GM12801 (cell line): ENCODE results near the gene LAMB3.

Source experiments
- TF ChIP-seq, protein P1 (sequence below): IDR thresholded peaks from one replicate; pipeline ENCODE4 v1.5.1; 2011; ENCODE audit warnings: control low read depth; ENCODE audit not compliant: insufficient read length; ENCODE audit errors: extremely low read depth

LAMB3 gene

DNA sequence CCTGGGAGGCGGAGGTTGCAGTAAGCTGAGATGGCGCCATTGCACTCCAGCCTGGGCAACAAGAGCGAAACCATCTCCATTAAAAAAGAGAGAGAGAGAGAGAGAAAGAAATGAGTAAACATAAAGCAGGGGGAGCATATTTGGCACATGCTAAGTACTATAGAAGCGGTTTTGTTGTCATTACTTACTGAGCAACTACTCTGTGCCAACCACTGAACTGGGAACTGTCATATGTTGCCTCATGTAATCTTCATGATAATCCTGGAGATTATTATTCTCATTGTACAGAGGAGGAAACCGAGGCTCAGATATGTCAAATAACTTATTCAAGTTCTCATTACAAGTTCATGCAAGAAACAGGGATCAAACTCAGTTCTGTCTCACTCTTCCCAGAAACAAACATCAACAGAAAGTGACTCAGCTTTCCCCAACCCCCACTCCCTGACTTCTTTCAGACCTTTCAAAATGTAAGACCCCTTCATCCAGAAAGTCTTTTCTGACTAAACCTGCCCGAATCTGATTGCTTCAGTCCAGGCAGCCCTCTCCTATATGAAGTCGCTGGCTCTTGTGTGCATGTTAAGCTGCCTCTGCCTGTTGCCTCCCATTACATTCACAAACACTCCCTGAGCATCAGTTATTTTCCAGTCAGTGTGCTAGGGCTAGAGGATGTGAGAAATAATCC is 23.5 kb downstream of the LAMB3 start:
- TF ChIP-seq, protein P1, sequence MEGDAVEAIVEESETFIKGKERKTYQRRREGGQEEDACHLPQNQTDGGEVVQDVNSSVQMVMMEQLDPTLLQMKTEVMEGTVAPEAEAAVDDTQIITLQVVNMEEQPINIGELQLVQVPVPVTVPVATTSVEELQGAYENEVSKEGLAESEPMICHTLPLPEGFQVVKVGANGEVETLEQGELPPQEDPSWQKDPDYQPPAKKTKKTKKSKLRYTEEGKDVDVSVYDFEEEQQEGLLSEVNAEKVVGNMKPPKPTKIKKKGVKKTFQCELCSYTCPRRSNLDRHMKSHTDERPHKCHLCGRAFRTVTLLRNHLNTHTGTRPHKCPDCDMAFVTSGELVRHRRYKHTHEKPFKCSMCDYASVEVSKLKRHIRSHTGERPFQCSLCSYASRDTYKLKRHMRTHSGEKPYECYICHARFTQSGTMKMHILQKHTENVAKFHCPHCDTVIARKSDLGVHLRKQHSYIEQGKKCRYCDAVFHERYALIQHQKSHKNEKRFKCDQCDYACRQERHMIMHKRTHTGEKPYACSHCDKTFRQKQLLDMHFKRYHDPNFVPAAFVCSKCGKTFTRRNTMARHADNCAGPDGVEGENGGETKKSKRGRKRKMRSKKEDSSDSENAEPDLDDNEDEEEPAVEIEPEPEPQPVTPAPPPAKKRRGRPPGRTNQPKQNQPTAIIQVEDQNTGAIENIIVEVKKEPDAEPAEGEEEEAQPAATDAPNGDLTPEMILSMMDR: no peak

DNA sequence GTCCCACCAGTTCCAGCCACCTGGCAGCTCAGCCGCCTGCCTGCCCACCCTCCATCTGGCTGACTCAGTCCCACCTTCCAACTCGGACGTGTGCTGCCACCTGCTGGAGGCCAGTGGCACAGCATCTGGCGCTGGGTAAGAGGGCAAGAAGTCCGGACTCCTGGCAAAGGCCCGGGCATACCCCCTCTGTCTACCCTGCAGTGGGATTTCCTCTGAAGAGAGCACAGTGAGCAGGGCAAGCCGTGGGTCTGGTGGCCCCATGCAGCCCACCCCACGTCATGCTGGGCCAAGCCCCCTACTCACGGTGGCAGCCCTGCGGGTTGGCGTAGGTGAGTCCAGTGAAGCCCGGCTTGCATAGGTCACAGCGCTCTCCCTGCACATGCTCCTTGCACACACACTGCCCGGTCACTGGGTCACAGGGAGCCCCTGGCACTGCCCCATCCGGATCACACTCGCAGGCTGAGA is 24.5 kb downstream of the LAMB3 start:
- TF ChIP-seq, protein P1: no peak

DNA sequence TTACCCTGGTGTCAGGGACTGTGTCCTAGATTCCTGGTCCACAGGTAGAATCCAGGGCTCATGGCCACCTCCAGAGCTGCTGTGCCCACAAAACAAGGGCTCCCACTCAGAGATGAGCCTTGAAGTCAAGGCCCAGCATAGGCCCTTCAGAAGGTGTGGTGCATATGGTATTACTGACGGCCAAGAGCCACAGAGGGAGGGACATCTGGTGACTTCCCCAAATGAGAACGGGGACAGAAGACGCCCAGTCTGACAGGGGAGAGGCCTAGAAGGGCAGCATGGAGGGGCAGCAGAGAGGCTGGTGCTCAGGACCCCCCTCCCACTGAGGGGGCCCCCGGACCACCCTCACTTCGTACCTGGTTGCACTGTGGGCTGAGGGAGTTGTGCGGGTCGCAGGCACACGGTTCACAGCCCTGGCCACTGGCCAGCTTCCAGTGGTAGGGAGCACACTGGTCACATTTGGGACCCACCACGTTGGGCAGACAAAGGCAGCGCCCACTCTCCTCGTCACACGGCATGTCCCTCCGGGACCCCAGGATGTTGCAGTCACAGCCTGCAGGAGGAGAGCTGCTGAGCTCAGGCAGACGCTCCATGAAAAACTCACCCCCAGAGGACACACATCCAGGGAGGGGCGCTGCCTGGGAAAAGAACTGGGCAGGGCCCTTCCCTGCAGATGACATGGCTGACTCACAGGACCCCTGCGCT is 25.0 kb downstream of the LAMB3 start:
- TF ChIP-seq, protein P1: no peak

DNA sequence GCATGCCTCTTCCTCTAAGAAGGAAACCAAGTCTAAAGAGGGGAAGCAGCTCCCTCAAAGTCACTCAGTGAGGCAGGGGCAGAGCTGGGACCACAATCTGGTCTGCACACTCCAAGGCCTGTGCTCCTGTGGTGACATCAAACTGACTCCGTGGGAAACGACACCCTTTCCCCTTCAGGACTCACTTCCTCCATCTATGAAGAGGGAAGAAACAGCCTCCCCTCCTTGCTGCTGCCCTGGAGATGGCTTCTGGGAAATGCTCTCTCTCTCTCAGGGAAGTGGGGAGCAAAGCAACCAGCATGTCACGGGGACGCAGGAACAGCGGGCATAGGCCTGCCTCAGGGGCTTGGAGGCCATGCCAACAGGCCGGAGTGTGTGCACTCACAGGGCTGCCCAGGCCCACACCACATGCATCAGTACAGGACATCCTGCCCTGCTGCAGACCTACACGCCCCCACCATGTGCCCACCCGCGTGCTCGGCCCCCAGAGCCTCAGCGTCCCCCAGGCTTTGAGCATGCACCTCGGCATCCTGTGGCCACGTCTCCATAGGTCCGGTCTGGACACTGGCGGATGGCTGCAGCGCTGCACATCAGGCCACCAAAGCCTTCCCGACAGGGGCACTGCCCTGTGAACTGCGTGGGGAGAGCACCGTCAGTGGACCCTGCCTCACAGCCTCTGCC is 25.7 kb downstream of the LAMB3 start:
- TF ChIP-seq, protein P1: no peak

DNA sequence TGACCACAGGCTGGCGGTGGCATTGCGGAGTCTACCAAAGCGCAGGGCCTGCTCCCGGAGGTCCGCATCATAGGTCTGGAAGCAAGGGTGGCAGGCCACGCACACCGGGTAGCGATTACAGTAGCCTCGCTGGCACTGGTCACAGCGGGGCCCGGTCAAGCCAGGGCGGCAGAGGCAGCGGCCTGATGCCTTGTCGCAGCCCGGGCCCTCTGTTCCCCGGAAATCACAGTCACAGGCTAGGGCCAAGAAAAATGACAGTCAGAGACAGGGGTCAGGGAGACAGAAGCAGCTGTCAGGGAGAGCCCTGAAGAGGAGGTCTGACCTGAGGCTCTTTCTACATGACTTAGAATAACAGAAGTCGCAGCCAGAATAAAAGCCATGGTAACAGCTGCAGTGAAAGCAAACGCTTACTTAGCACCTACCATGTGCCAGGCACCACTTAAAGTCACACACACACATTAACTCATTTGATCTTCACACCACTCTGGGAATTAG is 26.4 kb downstream of the LAMB3 start:
- TF ChIP-seq, protein P1: no peak

DNA sequence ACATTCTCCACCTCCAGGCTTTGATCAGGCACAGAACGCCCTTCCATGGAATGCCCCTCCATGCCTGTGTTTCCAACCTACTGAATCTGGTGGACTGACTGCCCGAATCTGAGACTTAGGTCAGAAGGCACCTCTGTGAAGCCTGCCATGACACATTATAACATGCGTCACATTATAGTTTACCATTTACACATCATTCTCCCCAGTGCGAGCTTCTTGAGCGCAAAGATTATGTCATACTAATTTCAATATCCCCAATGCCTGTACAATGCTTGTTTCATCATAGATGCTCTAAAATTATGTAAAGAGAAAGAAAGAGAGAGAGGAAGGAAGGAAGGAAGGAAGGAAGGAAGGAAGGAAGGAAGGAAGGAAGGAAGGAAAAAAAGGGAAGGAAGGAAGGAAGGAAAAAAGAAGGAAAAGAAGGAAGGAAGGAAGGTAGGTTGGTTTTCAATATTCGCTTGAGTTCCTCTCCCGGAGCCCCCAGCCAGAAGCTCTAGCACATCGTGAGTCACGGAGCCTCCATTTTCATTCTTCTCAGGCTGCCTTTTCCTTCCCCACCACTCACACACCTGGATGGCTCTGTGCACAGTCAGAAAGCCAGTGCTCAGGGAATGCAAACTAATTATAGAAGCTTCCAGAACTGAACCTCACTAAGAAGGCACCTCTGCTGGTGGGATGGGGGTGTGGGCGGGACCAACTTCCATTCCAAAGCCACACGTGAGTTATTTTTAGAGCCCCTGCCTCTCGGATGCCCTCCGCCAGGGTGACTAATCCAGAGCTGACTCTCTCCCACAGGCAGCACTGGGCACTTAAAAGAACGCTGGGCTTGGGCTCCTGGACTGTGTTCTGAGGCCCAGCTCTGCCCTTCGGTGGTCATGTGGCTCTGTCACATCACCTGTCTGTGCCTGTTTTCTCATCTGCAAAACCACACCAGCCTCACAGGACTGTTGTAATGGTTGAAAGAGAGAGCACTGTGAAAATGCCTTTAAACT is 27.4 kb downstream of the LAMB3 start:
- TF ChIP-seq, protein P1: no peak
